ENCODE results near the gene OR4C6.

GRCh38 chr11:55624531-55624930 lies 37.5 kb upstream of the OR4C6 start:
- TF ChIP-seq, protein P1, sequence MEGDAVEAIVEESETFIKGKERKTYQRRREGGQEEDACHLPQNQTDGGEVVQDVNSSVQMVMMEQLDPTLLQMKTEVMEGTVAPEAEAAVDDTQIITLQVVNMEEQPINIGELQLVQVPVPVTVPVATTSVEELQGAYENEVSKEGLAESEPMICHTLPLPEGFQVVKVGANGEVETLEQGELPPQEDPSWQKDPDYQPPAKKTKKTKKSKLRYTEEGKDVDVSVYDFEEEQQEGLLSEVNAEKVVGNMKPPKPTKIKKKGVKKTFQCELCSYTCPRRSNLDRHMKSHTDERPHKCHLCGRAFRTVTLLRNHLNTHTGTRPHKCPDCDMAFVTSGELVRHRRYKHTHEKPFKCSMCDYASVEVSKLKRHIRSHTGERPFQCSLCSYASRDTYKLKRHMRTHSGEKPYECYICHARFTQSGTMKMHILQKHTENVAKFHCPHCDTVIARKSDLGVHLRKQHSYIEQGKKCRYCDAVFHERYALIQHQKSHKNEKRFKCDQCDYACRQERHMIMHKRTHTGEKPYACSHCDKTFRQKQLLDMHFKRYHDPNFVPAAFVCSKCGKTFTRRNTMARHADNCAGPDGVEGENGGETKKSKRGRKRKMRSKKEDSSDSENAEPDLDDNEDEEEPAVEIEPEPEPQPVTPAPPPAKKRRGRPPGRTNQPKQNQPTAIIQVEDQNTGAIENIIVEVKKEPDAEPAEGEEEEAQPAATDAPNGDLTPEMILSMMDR (conservative IDR thresholded peaks at IDR 0.05; ENCODE audit: low read depth, low read length) = no peak
- TF ChIP-seq EZH2 (IDR thresholded peaks at IDR 0.05; ENCODE audit: borderline replicate concordance, low read depth, low read length, poor library complexity, severe bottlenecking) = no peak
